Aorta (tissue), 5 donors: ENCODE results near the gene GGT5. TPM values are rescaled to one million over a fixed set of nuclear protein-coding genes. Genes with fewer than 3 reads are reported as not detected.
"Not testable (repeated sequence)": the region's sequence is repeated elsewhere in the genome, so short reads cannot be mapped to it uniquely, and the experiment has no call there.

ENCODE experiments used
- ATAC-seq: fragments of 200-7000 bp; cut with Tn5 transposase; one replicate; pipeline ENCODE4 v1.9.1; 2022; ENCODE audit warnings: moderate library complexity; ENCODE audit not compliant: low FRiP score
- DNase-seq, 2 donors: peaks; one replicate each; pipeline ENCODE4 v3.0.0-alpha.2; 2020
- H3K27ac ChIP-seq, 2 donors: one replicate each; pipeline ENCODE4 v1.5.1; 2013; ENCODE audit warnings: low read length in 2 of 2, mild to moderate bottlenecking in 2 of 2, moderate library complexity in 2 of 2, control low read depth in 1 of 2, inconsistent platforms in 1 of 2, low read depth in 1 of 2
- H3K27me3 ChIP-seq, 2 donors: one replicate each; pipeline ENCODE4 v1.6.1; 2013; ENCODE audit warnings: control low read depth in 1 of 2, low read length in 1 of 2, mild to moderate bottlenecking in 1 of 2, moderate library complexity in 1 of 2; ENCODE audit not compliant: insufficient read depth in 2 of 2, control insufficient read depth in 1 of 2
- H3K36me3 ChIP-seq, 2 donors: one replicate each; pipeline ENCODE4 v1.6.1; 2013; ENCODE audit warnings: control low read depth in 1 of 2, low read length in 1 of 2, mild to moderate bottlenecking in 1 of 2; ENCODE audit not compliant: insufficient read depth in 2 of 2, control insufficient read depth in 1 of 2
- H3K4me1 ChIP-seq, 2 donors: one replicate each; pipeline ENCODE4 v1.6.1; 2013; ENCODE audit warnings: low read length in 2 of 2, control low read depth in 1 of 2, mild to moderate bottlenecking in 1 of 2, moderate library complexity in 1 of 2; ENCODE audit not compliant: insufficient read depth in 2 of 2, control insufficient read depth in 1 of 2
- H3K4me3 ChIP-seq, 2 donors: one replicate each; pipeline ENCODE4 v1.5.1; 2013; ENCODE audit warnings: low read length in 2 of 2, control low read depth in 1 of 2, mild to moderate bottlenecking in 1 of 2
- H3K9me3 ChIP-seq: one replicate; pipeline ENCODE4 v1.6.1; 2013; ENCODE audit warnings: mild to moderate bottlenecking, low read length; ENCODE audit not compliant: control insufficient read depth
- WGBS, 2 donors: extraction: QIAGEN DNeasy Blood & Tissue Kit; methylation state at CpG; one replicate each; pipeline ENCODE4 v1.1.7; 2013; 5-methylcytosine and 5-hydroxymethylcytosine counted together
- intact Hi-C, 2 donors: fragments of 100-400 bp; cut with DNase I; formaldehyde crosslinking; loops; one replicate each; pipeline versions ENCODE4 v1.14.2 to v1.15.0; 2022
- polyA plus RNA-seq, 2 donors: library from polyadenylated mRNA; stranded (reverse); fragments of 200-250 nt; gene quantifications; one replicate each; pipeline ENCODE4 v1.2.3, GENCODE V29; 2013
- total RNA-seq, 2 donors: library from RNA; stranded (reverse); fragmentation: NEBNext Ultra II Directional; extraction: Animal tissue kit (Norgen Biotek cat#: 25700); gene quantifications; one replicate each; pipeline ENCODE4 v1.2.1, GENCODE V29; 2021
- donor health status: healthy with polysubstance abuse.
- donor health status: Bipolar disorder and iron deficiency.
- donor health status: DM: no; HTN: no; CAD: no.
- donor health status: DM: no; HTN: no; CAD: no.
- donor health status: DM: yes; HTN: yes; CAD: no.

The GGT5 gene
- total and polyA plus RNA-seq, 4 donors: 50.8 to 434 (median 57.0) TPM

- 96 to 97% methylated on average over 12 of the region's 12 CpGs for WGBS, 2 donors
- no peak overlapping the region for H3K27ac ChIP-seq
- H3K4me1 ChIP-seq: no peaks in the 10 kb centered on the region
- no peak overlapping the region for H3K4me3 ChIP-seq
- no peaks in the 10 kb centered on the region for H3K27me3 ChIP-seq
- DNase-seq: no peak
- H3K9me3 ChIP-seq: no peaks in the 10 kb centered on the region
- intact Hi-C loops: no loop called here
- ATAC-seq: no peak
- no peaks in the 10 kb centered on the region for H3K36me3 ChIP-seq
Observed at GRCh38 chr22:24216541-24217209, 28.2 kb downstream of the GGT5 start.

- Histone ChIP-seq H3K4me3 (no peak overlapping the region), H3K27ac (no peak overlapping the region), H3K27me3 (no peaks in the 10 kb centered on the region), H3K36me3 (no peaks in the 10 kb centered on the region), H3K9me3 (no peaks in the 10 kb centered on the region), H3K4me1 (no peaks in the 10 kb centered on the region)
- WGBS, 2 donors: 79 to 87% methylated on average over 12 of the region's 12 CpGs
- intact Hi-C loops: no loop called here
- ATAC-seq (peak; percentile 38), DNase-seq (no peak)
Observed at GRCh38 chr22:24214467-24215285, 30.2 kb downstream of the GGT5 start.

GRCh38 chr22:24213111-24213510 is 31.8 kb downstream of the GGT5 start:
- H3K4me3 ChIP-seq, H3K4me1 ChIP-seq, H3K27ac ChIP-seq, H3K36me3 ChIP-seq, H3K27me3 ChIP-seq, H3K9me3 ChIP-seq, DNase-seq, intact Hi-C loops, ATAC-seq: not testable (repeated sequence)
- 96 to 97% methylated on average over 9 of the region's 9 CpGs for WGBS, 2 donors

GRCh38 chr22:24211716-24212115 is 33.2 kb downstream of the GGT5 start:
- H3K4me3 ChIP-seq, H3K9me3 ChIP-seq, intact Hi-C loops, H3K27ac ChIP-seq, ATAC-seq, H3K36me3 ChIP-seq, H3K27me3 ChIP-seq, DNase-seq: not testable (repeated sequence)
- peaks cover 1 to 10% of the 10 kb centered on the region in 2 donors for H3K4me1 ChIP-seq
- 95 to 96% methylated on average over 5 of the region's 6 CpGs for WGBS, 2 donors

GRCh38 chr22:24210409-24210808 is 34.5 kb downstream of the GGT5 start:
- H3K9me3 ChIP-seq, H3K36me3 ChIP-seq, H3K27me3 ChIP-seq, intact Hi-C loops, H3K27ac ChIP-seq, ATAC-seq, H3K4me3 ChIP-seq, DNase-seq: not testable (repeated sequence)
- peaks cover 1 to 15% of the 10 kb centered on the region in 2 donors for H3K4me1 ChIP-seq
- whole genome bisulfite sequencing, 2 donors: 94 to 98% methylated on average over 11 of the region's 11 CpGs

GRCh38 chr22:24209687-24210086 is 35.2 kb downstream of the GGT5 start:
- no peak overlapping the region for H3K27ac ChIP-seq
- H3K4me1 ChIP-seq: peaks cover 1 to 15% of the 10 kb centered on the region in 2 donors
- no peaks in the 10 kb centered on the region for H3K36me3 ChIP-seq
- no peak for ATAC-seq
- H3K27me3 ChIP-seq: no peaks in the 10 kb centered on the region
- 86 to 87% methylated on average over 4 of the region's 4 CpGs for WGBS, 2 donors
- no peaks in the 10 kb centered on the region for H3K9me3 ChIP-seq
- H3K4me3 ChIP-seq: no peak overlapping the region
- no peak for DNase-seq
- intact Hi-C loops: no loop called here

GRCh38 chr22:24209016-24209415 is 35.9 kb downstream of the GGT5 start:
- Histone ChIP-seq H3K9me3 (no peaks in the 10 kb centered on the region), H3K27ac (no peak overlapping the region), H3K36me3 (no peaks in the 10 kb centered on the region), H3K4me3 (no peak overlapping the region), H3K4me1 (peaks cover 1 to 15% of the 10 kb centered on the region in 2 donors), H3K27me3 (no peaks in the 10 kb centered on the region)
- DNase-seq: no peak
- ATAC-seq: no peak
- intact Hi-C loops: no loop called here
- 85 to 93% methylated on average over 3 of the region's 3 CpGs for WGBS, 2 donors

- Histone ChIP-seq H3K27me3 (no peaks in the 10 kb centered on the region), H3K27ac (peak overlapping the region in 1 of 2 donors; percentile 68), H3K4me1 (peaks cover 1 to 15% of the 10 kb centered on the region in 2 donors), H3K9me3 (no peaks in the 10 kb centered on the region), H3K36me3 (no peaks in the 10 kb centered on the region), H3K4me3 (no peak overlapping the region)
- ATAC-seq (peak; percentile 91), DNase-seq (peak in 1 of 2 donors; percentile 73)
- intact Hi-C loops: no loop called here
- WGBS, 2 donors: 0 to 2% methylated on average over 2 of the region's 2 CpGs
Observed at GRCh38 chr22:24208012-24208749, 36.7 kb downstream of the GGT5 start.
